GM12872 (cell line): Measurements from ENCODE around the gene CT45A6.
"Not testable (repeated sequence)": the region's sequence is repeated elsewhere in the genome, so short reads cannot be mapped to it uniquely, and the experiment has no call there.

Experiments used
- TF ChIP-seq, protein P1 (sequence below): IDR thresholded peaks from 3 replicates; pipeline ENCODE4 v1.5.1; 2011; ENCODE audit warnings: low read depth, mild to moderate bottlenecking, low read length, moderate library complexity; ENCODE audit not compliant: insufficient read depth

The CT45A6 gene

DNA sequence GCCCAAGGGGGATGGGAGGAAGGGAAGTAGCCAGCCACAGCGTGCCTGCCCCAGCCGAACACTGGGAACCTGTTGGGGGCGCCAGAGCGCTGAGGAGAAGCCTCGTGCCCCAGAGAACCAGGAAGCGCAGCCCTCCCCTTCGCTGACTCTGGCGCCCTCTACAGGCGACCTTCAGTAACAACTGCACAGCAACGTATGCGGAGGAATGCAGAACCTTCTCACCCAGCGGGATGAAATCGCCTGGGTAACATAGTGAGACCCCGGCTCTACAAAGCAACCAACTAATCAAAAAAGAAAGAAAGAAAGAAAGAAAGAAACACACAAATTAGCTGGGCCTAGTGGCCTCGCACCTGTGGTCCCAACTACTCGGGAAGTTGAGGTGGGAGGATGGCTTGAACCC is at the start of gene CT45A6:
Gene CT45A6 (minus strand): TSS at position 101 of the 400 bp plus-strand sequence. CDS start 3,794 bp downstream, outside the sequence.
- TF ChIP-seq, protein P1, sequence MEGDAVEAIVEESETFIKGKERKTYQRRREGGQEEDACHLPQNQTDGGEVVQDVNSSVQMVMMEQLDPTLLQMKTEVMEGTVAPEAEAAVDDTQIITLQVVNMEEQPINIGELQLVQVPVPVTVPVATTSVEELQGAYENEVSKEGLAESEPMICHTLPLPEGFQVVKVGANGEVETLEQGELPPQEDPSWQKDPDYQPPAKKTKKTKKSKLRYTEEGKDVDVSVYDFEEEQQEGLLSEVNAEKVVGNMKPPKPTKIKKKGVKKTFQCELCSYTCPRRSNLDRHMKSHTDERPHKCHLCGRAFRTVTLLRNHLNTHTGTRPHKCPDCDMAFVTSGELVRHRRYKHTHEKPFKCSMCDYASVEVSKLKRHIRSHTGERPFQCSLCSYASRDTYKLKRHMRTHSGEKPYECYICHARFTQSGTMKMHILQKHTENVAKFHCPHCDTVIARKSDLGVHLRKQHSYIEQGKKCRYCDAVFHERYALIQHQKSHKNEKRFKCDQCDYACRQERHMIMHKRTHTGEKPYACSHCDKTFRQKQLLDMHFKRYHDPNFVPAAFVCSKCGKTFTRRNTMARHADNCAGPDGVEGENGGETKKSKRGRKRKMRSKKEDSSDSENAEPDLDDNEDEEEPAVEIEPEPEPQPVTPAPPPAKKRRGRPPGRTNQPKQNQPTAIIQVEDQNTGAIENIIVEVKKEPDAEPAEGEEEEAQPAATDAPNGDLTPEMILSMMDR, result not testable (repeated sequence)

DNA sequence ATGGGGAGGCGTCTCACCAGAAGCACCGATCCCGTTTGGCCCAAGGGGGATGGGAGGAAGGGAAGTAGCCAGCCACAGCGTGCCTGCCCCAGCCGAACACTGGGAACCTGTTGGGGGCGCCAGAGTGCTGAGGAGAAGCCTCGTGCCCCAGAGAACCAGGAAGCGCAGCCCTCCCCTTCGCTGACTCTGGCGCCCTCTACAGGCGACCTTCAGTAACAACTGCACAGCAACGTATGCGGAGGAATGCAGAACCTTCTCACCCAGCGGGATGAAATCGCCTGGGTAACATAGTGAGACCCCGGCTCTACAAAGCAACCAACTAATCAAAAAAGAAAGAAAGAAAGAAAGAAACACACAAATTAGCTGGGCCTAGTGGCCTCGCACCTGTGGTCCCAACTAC is 34.6 kb upstream of the CT45A6 start, which contains the start of gene CT45A7:
Gene CT45A7 (minus strand): TSS at position 101 of the 400 bp plus-strand sequence. CDS start 3,747 bp downstream, outside the sequence.
- TF ChIP-seq, protein P1, result not testable (repeated sequence)

DNA sequence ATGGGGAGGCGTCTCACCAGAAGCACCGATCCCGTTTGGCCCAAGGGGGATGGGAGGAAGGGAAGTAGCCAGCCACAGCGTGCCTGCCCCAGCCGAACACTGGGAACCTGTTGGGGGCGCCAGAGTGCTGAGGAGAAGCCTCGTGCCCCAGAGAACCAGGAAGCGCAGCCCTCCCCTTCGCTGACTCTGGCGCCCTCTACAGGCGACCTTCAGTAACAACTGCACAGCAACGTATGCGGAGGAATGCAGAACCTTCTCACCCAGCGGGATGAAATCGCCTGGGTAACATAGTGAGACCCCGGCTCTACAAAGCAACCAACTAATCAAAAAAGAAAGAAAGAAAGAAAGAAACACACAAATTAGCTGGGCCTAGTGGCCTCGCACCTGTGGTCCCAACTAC is 17.3 kb upstream of the CT45A6 start, which contains the start of gene CT45A2:
Gene CT45A2 (minus strand): TSS at position 101 of the 400 bp plus-strand sequence. CDS start 3,747 bp downstream, outside the sequence.
- TF ChIP-seq, protein P1, result not testable (repeated sequence)

DNA sequence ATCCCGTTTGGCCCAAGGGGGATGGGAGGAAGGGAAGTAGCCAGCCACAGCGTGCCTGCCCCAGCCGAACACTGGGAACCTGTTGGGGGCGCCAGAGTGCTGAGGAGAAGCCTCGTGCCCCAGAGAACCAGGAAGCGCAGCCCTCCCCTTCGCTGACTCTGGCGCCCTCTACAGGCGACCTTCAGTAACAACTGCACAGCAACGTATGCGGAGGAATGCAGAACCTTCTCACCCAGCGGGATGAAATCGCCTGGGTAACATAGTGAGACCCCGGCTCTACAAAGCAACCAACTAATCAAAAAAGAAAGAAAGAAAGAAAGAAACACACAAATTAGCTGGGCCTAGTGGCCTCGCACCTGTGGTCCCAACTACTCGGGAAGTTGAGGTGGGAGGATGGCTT is 17.2 kb downstream of the CT45A6 start, which contains the start of gene CT45A5:
Gene CT45A5 (minus strand): TSS at position 101 of the 400 bp plus-strand sequence. CDS start 3,774 bp downstream, outside the sequence.
- TF ChIP-seq, protein P1, result not testable (repeated sequence)

GRCh38 chrX:135768091-135768490 is 34.5 kb downstream of the CT45A6 start, which contains the start of gene CT45A3:
Gene CT45A3 (minus strand): TSS chrX:135768191. CDS start chrX:135764444, 3,747 bp downstream.
- TF ChIP-seq, protein P1, result not testable (repeated sequence)
